K562 (cell line): ENCODE measurements around the gene RNF207. TPM values are rescaled to one million over a fixed set of nuclear protein-coding genes. Genes with fewer than 3 reads are reported as not detected.

Experiments used
- ARID2 ChIP-seq: fragments of 450-650 bp; IDR thresholded peaks from 2 replicates; pipeline ENCODE4 v1.6.1; 2017; ENCODE audit warnings: antibody characterized with exemption, mild to moderate bottlenecking
- BRD4 ChIP-seq: fragments of 200-600 bp; sonication (generic); IDR thresholded peaks from 2 replicates; pipeline ENCODE4 v1.6.1; 2017; ENCODE audit warnings: inconsistent platforms
- GATAD2B ChIP-seq: fragments of 450-650 bp; IDR thresholded peaks from 2 replicates; pipeline ENCODE4 v1.6.1; 2017; ENCODE audit warnings: mild to moderate bottlenecking, borderline replicate concordance
- KAT7 ChIP-seq: sonication (generic); formaldehyde crosslinking; IDR thresholded peaks from 2 replicates; pipeline ENCODE4 v1.8.0; 2022; ENCODE audit warnings: missing genetic modification reagents, mild to moderate bottlenecking, borderline replicate concordance
- KDM2B ChIP-seq: fragments of 250-450 bp; sonication (Bioruptor Pico); IDR thresholded peaks from 2 replicates; pipeline ENCODE4 v1.8.0; 2021; ENCODE audit warnings: mild to moderate bottlenecking, moderate library complexity
- KLF6 ChIP-seq: fragments of 250-450 bp; sonication (Bioruptor Pico); IDR thresholded peaks from 2 replicates; pipeline ENCODE4 v1.4.0; 2020; ENCODE audit warnings: mild to moderate bottlenecking, moderate library complexity, borderline replicate concordance
- LARP7 ChIP-seq: fragments of 450-650 bp; IDR thresholded peaks from 2 replicates; pipeline ENCODE4 v1.6.1; 2016
- MLLT1 ChIP-seq, 2 experiments: fragments of 450-650 bp; IDR thresholded peaks; 2 replicates each; pipeline ENCODE4 v1.6.1; 2016
- NRF1 ChIP-seq, 2 experiments: fragments of 450-650 bp; IDR thresholded peaks in 1 of 2; conservative IDR thresholded peaks in 1 of 2; 2 replicates each; pipeline ENCODE4 v1.6.1; 2014; ENCODE audit warnings: mild to moderate bottlenecking in 2 of 2
- PHF20 ChIP-seq: fragments of 450-650 bp; IDR thresholded peaks from 2 replicates; pipeline ENCODE4 v1.6.1; 2018; ENCODE audit not compliant: partially characterized antibody
- PHF21A ChIP-seq: fragments of 450-650 bp; IDR thresholded peaks from 2 replicates; pipeline ENCODE4 v1.6.1; 2017; ENCODE audit warnings: low read depth, borderline replicate concordance
- PKNOX1 ChIP-seq: fragments of 450-650 bp; IDR thresholded peaks from 2 replicates; pipeline ENCODE4 v1.6.1; 2016
- SAP30 ChIP-seq: fragments of 200-600 bp; sonication (generic); IDR thresholded peaks from 2 replicates; pipeline ENCODE4 v1.6.1; 2012; ENCODE audit warnings: borderline replicate concordance, low read depth, mild to moderate bottlenecking, moderate library complexity, low read length, control low read depth, inconsistent platforms; ENCODE audit not compliant: insufficient read depth, poor library complexity, severe bottlenecking
- SMAD2 ChIP-seq: fragments of 150-350 bp; IDR thresholded peaks from 2 replicates; pipeline ENCODE4 v1.6.1; 2014; ENCODE audit warnings: low read depth, mild to moderate bottlenecking, low read length
- TAF7 ChIP-seq: fragments of 450-650 bp; IDR thresholded peaks from 2 replicates; pipeline ENCODE4 v1.6.1; 2016; ENCODE audit warnings: missing genetic modification characterization, missing compliant biosample characterization
- TCF7L2 ChIP-seq: fragments of 150-350 bp; IDR thresholded peaks from 2 replicates; pipeline ENCODE4 v1.6.1; 2016; ENCODE audit warnings: low read depth, mild to moderate bottlenecking, low read length, moderate library complexity
- TEAD2 ChIP-seq: fragments of 450-650 bp; IDR thresholded peaks from 2 replicates; pipeline ENCODE4 v1.6.1; 2016; ENCODE audit warnings: missing genetic modification characterization, control low read depth, missing compliant biosample characterization
- TSC22D4 ChIP-seq: fragments of 450-650 bp; IDR thresholded peaks from 2 replicates; pipeline ENCODE4 v1.6.1; 2016; ENCODE audit warnings: missing genetic modification characterization, missing biosample characterization, control low read depth
- WHSC1 ChIP-seq: IDR thresholded peaks from one replicate; pipeline ENCODE4 v1.6.1; 2012; ENCODE audit warnings: low read length, control low read depth, inconsistent platforms
- ZBTB33 ChIP-seq: sonication (generic); formaldehyde crosslinking; IDR thresholded peaks from 2 replicates; pipeline ENCODE4 v1.8.1; 2023; ENCODE audit warnings: mild to moderate bottlenecking, missing genetic modification reagents
- ZNF197 ChIP-seq: fragments of 200-800 bp; sonication (Bioruptor generic); IDR thresholded peaks from 2 replicates; pipeline ENCODE4 v1.6.1; 2016; ENCODE audit warnings: low read depth, missing genetic modification characterization, missing compliant biosample characterization
- ZNF764 ChIP-seq: fragments of 250-450 bp; sonication (Bioruptor Pico); IDR thresholded peaks from 2 replicates; pipeline ENCODE4 v1.4.0; 2020; ENCODE audit warnings: low read depth, mild to moderate bottlenecking, moderate library complexity
- polyA plus RNA-seq, 8 experiments: library from polyadenylated mRNA; depleted of rRNA in 4 of 8; stranded (reverse) in 5 of 8; unstranded in 3 of 8; fragments of >200 nt; fragmentation: Nextera tagmentation in 2 of 8; fragmentation: Illumina TruSeq in 1 of 8; extraction: Ambion mirVana in 2 of 8; extraction: Trizol in 1 of 8; gene quantifications; 2 replicates each; pipeline versions ENCODE4 v1.2.1 to v1.2.3, GENCODE V29; 2011 to 2014; ENCODE audit warnings: inconsistent platforms in 1 of 8, missing spikeins in 1 of 8
- total RNA-seq, 7 experiments: library from RNA; depleted of rRNA in 6 of 7; stranded (reverse); fragments of >200 nt in 6 of 7; fragmentation: Illumina TruSeq in 2 of 7; extraction: Trizol in 2 of 7; gene quantifications; 2 replicates each; pipeline versions ENCODE4 v1.2.1 to v1.2.3, GENCODE V29; 2011 to 2021; ENCODE audit warnings: low replicate concordance in 1 of 7
- TF ChIP-seq, protein P1 (sequence below): fragments of 150-350 bp; conservative IDR thresholded peaks from 2 replicates; pipeline ENCODE4 v1.6.1; 2014; ENCODE audit warnings: low read length

The RNF207 gene
- total and polyA plus RNA-seq, 9 of the 15 experiments (the other 6 are each of a cell fraction or from before 2014, with no cell fraction given), result 2.7 to 30.6 (median 12.9) TPM

DNA sequence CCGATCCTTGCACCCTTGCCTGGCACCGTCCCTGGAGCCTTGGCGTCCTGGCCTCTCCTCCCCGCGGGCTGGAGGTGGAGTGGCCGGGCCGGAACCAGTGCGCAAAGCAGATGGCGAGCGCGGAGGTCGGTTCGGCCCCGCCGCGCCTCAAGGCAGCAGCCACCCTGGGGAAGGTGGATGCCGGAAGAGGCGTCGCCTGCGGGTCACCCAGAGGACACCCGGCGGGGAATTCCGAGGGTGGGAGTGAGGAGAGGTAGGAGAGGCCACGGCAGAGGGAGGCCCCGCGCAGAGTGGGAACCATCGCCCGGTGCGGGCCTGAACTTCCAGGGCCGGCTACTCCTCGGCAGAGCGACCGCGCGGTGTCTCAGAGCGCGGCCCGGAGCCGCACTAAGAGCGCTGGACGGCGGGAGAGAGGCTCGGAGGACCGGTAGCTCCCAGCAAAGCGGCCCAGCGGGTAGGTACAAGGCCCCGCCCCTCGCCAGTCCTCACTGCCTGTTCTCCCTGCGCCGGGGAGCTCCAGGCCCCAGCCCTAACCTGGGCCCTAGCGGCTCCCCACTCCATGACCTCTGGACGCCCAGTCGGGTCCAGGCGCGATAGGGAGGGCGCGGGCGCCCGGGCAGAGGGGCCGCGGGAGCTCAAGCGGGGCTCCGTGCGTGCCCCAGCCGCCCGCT, at the start of gene RNF207 (continued):
- no peak for TF ChIP-seq SAP30
- no peak for TF ChIP-seq PHF21A
- TF ChIP-seq LARP7, result no peak
- TF ChIP-seq PHF20, result no peak
- peak; percentile 57 to 69 for TF ChIP-seq NRF1 (conservative IDR thresholded peaks at IDR 0.05 in 1 of 2, IDR thresholded peaks at IDR 0.05 in 1 of 2)
- no peak for TF ChIP-seq ARID2
- no peak for TF ChIP-seq ZNF764 (CRISPR knock-in tag)
- TF ChIP-seq SMAD2, result no peak
- no peak for TF ChIP-seq KAT7
- TF ChIP-seq KLF6, result no peak
- TF ChIP-seq TCF7L2, result no peak
- TF ChIP-seq TSC22D4 (tag), result no peak
- TF ChIP-seq WHSC1, result no peak
- no peak for TF ChIP-seq GATAD2B
- no peak for TF ChIP-seq ZNF197 (CRISPR knock-in tag)
- no peak for TF ChIP-seq TAF7 (tag)
- TF ChIP-seq, protein P1, sequence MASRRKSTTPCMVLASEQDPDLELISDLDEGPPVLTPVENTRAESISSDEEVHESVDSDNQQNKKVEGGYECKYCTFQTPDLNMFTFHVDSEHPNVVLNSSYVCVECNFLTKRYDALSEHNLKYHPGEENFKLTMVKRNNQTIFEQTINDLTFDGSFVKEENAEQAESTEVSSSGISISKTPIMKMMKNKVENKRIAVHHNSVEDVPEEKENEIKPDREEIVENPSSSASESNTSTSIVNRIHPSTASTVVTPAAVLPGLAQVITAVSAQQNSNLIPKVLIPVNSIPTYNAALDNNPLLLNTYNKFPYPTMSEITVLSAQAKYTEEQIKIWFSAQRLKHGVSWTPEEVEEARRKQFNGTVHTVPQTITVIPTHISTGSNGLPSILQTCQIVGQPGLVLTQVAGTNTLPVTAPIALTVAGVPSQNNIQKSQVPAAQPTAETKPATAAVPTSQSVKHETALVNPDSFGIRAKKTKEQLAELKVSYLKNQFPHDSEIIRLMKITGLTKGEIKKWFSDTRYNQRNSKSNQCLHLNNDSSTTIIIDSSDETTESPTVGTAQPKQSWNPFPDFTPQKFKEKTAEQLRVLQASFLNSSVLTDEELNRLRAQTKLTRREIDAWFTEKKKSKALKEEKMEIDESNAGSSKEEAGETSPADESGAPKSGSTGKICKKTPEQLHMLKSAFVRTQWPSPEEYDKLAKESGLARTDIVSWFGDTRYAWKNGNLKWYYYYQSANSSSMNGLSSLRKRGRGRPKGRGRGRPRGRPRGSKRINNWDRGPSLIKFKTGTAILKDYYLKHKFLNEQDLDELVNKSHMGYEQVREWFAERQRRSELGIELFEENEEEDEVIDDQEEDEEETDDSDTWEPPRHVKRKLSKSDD, result no peak
- TF ChIP-seq ZBTB33, result peak; percentile 85
- TF ChIP-seq PKNOX1, result no peak
- TF ChIP-seq KDM2B (CRISPR knock-in tag), result no peak
- peak; percentile 91 for TF ChIP-seq TEAD2 (tag)
- TF ChIP-seq BRD4, result no peak
- no peak; a peak in 1 of 4 replicates for TF ChIP-seq MLLT1 (IDR thresholded peaks at IDR 0.05)
